ENCODE measurements around the gene PPP1R13L. TPM values are rescaled to one million over a fixed set of nuclear protein-coding genes. Genes with fewer than 3 reads are reported as not detected.

PPP1R13L gene
- total RNA-seq, 6 experiments from 2014 or later, result 10.2 to 24.7 (median 22.2) TPM

GRCh38 chr19:45333609-45334303, 71.1 kb downstream of the PPP1R13L start:
- Mint-ChIP-seq H3K27me3 (ENCODE audit: insufficient read depth) (peaks cover 5% of the 10 kb centered on the region; the same call in 1 of the 2 replicates), H3K4me1 (ENCODE audit: low read depth) (peaks cover 5% of the 10 kb centered on the region; the same call in 1 of the 2 replicates), H3K27ac (no peak overlapping the region), H3K4me3 (no peak overlapping the region), H3K9me3 (no peaks in the 10 kb centered on the region), H3K36me3 (ENCODE audit: low read depth) (no peaks in the 10 kb centered on the region)
- no peak for TF ChIP-seq CTCF (IDR thresholded peaks at IDR 0.05)
- no peak for DNase-seq

GRCh38 chr19:45331411-45331810, 73.5 kb downstream of the PPP1R13L start:
- no peak overlapping the region for H3K27ac Mint-ChIP-seq
- no peaks in the 10 kb centered on the region for H3K9me3 Mint-ChIP-seq
- peaks cover 5% of the 10 kb centered on the region for H3K27me3 Mint-ChIP-seq (ENCODE audit: insufficient read depth)
- no peaks in the 10 kb centered on the region for H3K36me3 Mint-ChIP-seq (ENCODE audit: low read depth)
- no peak for DNase-seq
- no peak overlapping the region for H3K4me3 Mint-ChIP-seq
- H3K4me1 Mint-ChIP-seq (ENCODE audit: low read depth), result peaks cover 2% of the 10 kb centered on the region; the same call in 1 of the 2 replicates
- TF ChIP-seq CTCF (IDR thresholded peaks at IDR 0.05), result no peak

Small RNA genes within 50 kb of the gene (microRNA-seq; reads per million reads assigned to microRNA genes)
- not detected for gene MIR6088

Other genes with a start within 250 kb of the PPP1R13L start
- gene NKPD1, start 244.1 kb downstream of the PPP1R13L start, total RNA-seq (2021; fragmentation: NEBNext Ultra II Directional; extraction: Animal tissue kit (Norgen Biotek cat#: 25700)), result under 1 TPM in 5 of 6 experiments, not detected in 1; 0.07 to 0.17 (median 0.07) TPM
- gene TRAPPC6A, start 226.8 kb downstream of the PPP1R13L start, total RNA-seq (2021; fragmentation: NEBNext Ultra II Directional; extraction: Animal tissue kit (Norgen Biotek cat#: 25700)), result 1 to 10 TPM; 3.5 to 6.9 (median 5.2) TPM
- 10 to 100 TPM; 10.5 to 14.2 (median 12.2) TPM for gene BLOC1S3, start 226.3 kb downstream of the PPP1R13L start, total RNA-seq (2021; fragmentation: NEBNext Ultra II Directional; extraction: Animal tissue kit (Norgen Biotek cat#: 25700))
- gene EXOC3L2, start 159.7 kb downstream of the PPP1R13L start, total RNA-seq (2021; fragmentation: NEBNext Ultra II Directional; extraction: Animal tissue kit (Norgen Biotek cat#: 25700)), result under 1 TPM in 1 of 6 experiments, not detected in 5; 0.10 TPM
- 10 to 100 TPM; 38.9 to 46.0 (median 44.2) TPM for gene MARK4, start 153.8 kb downstream of the PPP1R13L start, total RNA-seq (2021; fragmentation: NEBNext Ultra II Directional; extraction: Animal tissue kit (Norgen Biotek cat#: 25700))
- not detected for gene CKM, start 82.2 kb downstream of the PPP1R13L start, total RNA-seq (2021; fragmentation: NEBNext Ultra II Directional; extraction: Animal tissue kit (Norgen Biotek cat#: 25700))
- gene KLC3, start 64.3 kb downstream of the PPP1R13L start, total RNA-seq (2021; fragmentation: NEBNext Ultra II Directional; extraction: Animal tissue kit (Norgen Biotek cat#: 25700)), result not detected
- 100 to 1,000 TPM in 1 of 6 experiments, 10 to 100 TPM in 5; 80.2 to 108 (median 87.8) TPM for gene ERCC2, start 34.5 kb downstream of the PPP1R13L start, total RNA-seq (2021; fragmentation: NEBNext Ultra II Directional; extraction: Animal tissue kit (Norgen Biotek cat#: 25700))
- 10 to 100 TPM; 13.7 to 25.8 (median 15.1) TPM for gene POLR1G, start 1.6 kb upstream of the PPP1R13L start, total RNA-seq (2021; fragmentation: NEBNext Ultra II Directional; extraction: Animal tissue kit (Norgen Biotek cat#: 25700))
- 100 to 1,000 TPM; 106 to 129 (median 117) TPM for gene ERCC1, start 18.8 kb upstream of the PPP1R13L start, total RNA-seq (2021; fragmentation: NEBNext Ultra II Directional; extraction: Animal tissue kit (Norgen Biotek cat#: 25700))
- gene FOSB, start 62.9 kb upstream of the PPP1R13L start, total RNA-seq (2021; fragmentation: NEBNext Ultra II Directional; extraction: Animal tissue kit (Norgen Biotek cat#: 25700)), result 10 to 100 TPM; 35.0 to 71.5 (median 62.9) TPM
- gene RTN2, start 92.0 kb upstream of the PPP1R13L start, total RNA-seq (2021; fragmentation: NEBNext Ultra II Directional; extraction: Animal tissue kit (Norgen Biotek cat#: 25700)), result 10 to 100 TPM; 10.3 to 21.3 (median 13.8) TPM
- 1 to 10 TPM in 4 of 6 experiments, under 1 TPM in 2; 0.80 to 1.3 (median 1.1) TPM for gene PPM1N, start 93.4 kb upstream of the PPP1R13L start, total RNA-seq (2021; fragmentation: NEBNext Ultra II Directional; extraction: Animal tissue kit (Norgen Biotek cat#: 25700))
- gene VASP, start 102.4 kb upstream of the PPP1R13L start, total RNA-seq (2021; fragmentation: NEBNext Ultra II Directional; extraction: Animal tissue kit (Norgen Biotek cat#: 25700)), result 100 to 1,000 TPM; 179 to 199 (median 185) TPM
- gene OPA3, start 179.7 kb upstream of the PPP1R13L start, total RNA-seq (2021; fragmentation: NEBNext Ultra II Directional; extraction: Animal tissue kit (Norgen Biotek cat#: 25700)), result 10 to 100 TPM; 13.3 to 15.5 (median 14.3) TPM
- 10 to 100 TPM in 4 of 6 experiments, 1 to 10 TPM in 2; 3.7 to 16.8 (median 13.3) TPM for gene GPR4, start 197.1 kb upstream of the PPP1R13L start, total RNA-seq (2021; fragmentation: NEBNext Ultra II Directional; extraction: Animal tissue kit (Norgen Biotek cat#: 25700))
- gene EML2, start 234.3 kb upstream of the PPP1R13L start, total RNA-seq (2021; fragmentation: NEBNext Ultra II Directional; extraction: Animal tissue kit (Norgen Biotek cat#: 25700)), result 10 to 100 TPM; 57.8 to 71.2 (median 64.7) TPM

Data from HFFc6 (cell line).